ENCODE measurements around the gene RNF225.
"Not testable (repeated sequence)": the region's sequence is repeated elsewhere in the genome, so short reads cannot be mapped to it uniquely, and the experiment has no call there.

RNF225 gene

GRCh38 chr19:58386576-58387337 lies 8.7 kb upstream of the RNF225 start, which contains the start of gene RPS5:
RPS5 (plus strand) TSS chr19:58387269; CDS start chr19:58388138, 869 bp downstream.
- DNase-seq (ENCODE audit: low read depth in 2 of 3, low spot score in 2 of 3), result peak; percentile 86 to 97 (median 94)

- DNase-seq (ENCODE audit: low read depth in 2 of 3, low spot score in 2 of 3), result no peak
These were observed 7.9 kb upstream of the RNF225 start for GRCh38 chr19:58387338-58388174.

GRCh38 chr19:58388175-58388526 lies 7.3 kb upstream of the RNF225 start:
- no peak for DNase-seq (ENCODE audit: low read depth in 2 of 3, low spot score in 2 of 3)

- no peak for DNase-seq (ENCODE audit: low read depth in 2 of 3, low spot score in 2 of 3)
These were observed 2.3 kb upstream of the RNF225 start for GRCh38 chr19:58392945-58393724.

- no peak for DNase-seq (ENCODE audit: low read depth in 2 of 3, low spot score in 2 of 3)
These were observed 1.8 kb upstream of the RNF225 start for GRCh38 chr19:58393725-58394033.

GRCh38 chr19:58394821-58395219 lies 636 bp upstream of the RNF225 start:
- DNase-seq (ENCODE audit: low read depth in 2 of 3, low spot score in 2 of 3), result no peak

GRCh38 chr19:58395979-58396627 lies 647 bp downstream of the RNF225 start:
- DNase-seq (ENCODE audit: low read depth in 2 of 3, low spot score in 2 of 3), result no peak

- DNase-seq (ENCODE audit: low read depth in 2 of 3, low spot score in 2 of 3), result no peak
These were observed 1.5 kb downstream of the RNF225 start for GRCh38 chr19:58396691-58397532.

- no peak for DNase-seq (ENCODE audit: low read depth in 2 of 3, low spot score in 2 of 3)
These were observed 2.1 kb downstream of the RNF225 start for GRCh38 chr19:58397533-58398037.

- DNase-seq (ENCODE audit: low read depth in 2 of 3, low spot score in 2 of 3), result no peak
These were observed 2.6 kb downstream of the RNF225 start for GRCh38 chr19:58398087-58398486.

GRCh38 chr19:58398545-58398944 lies 3.1 kb downstream of the RNF225 start:
- no peak for DNase-seq (ENCODE audit: low read depth in 2 of 3, low spot score in 2 of 3)

- no peak for DNase-seq (ENCODE audit: low read depth in 2 of 3, low spot score in 2 of 3)
These were observed 4.4 kb downstream of the RNF225 start for GRCh38 chr19:58399903-58400302.

GRCh38 chr19:58400316-58400915 lies 5.0 kb downstream of the RNF225 start:
- DNase-seq (ENCODE audit: low read depth in 2 of 3, low spot score in 2 of 3), result no peak

GRCh38 chr19:58400916-58401839 lies 5.7 kb downstream of the RNF225 start:
- DNase-seq (ENCODE audit: low read depth in 2 of 3, low spot score in 2 of 3), result peak; percentile 92 to 98 (median 93)

GRCh38 chr19:58401840-58402421 lies 6.5 kb downstream of the RNF225 start:
- DNase-seq (ENCODE audit: low read depth in 2 of 3, low spot score in 2 of 3), result no peak

- not testable (repeated sequence) for DNase-seq (ENCODE audit: low read depth in 2 of 3, low spot score in 2 of 3)
These were observed 8.5 kb downstream of the RNF225 start for GRCh38 chr19:58403920-58404478.

- no peak for DNase-seq (ENCODE audit: low read depth in 2 of 3, low spot score in 2 of 3)
These were observed 11.6 kb downstream of the RNF225 start for GRCh38 chr19:58406818-58407657.
